HG02884 (cell line): ENCODE results near the gene GNB1.

Experiments
- ATAC-seq: cut with Tn5 transposase; IDR thresholded peaks from one replicate; pipeline ENCODE4 v1.9.1; 2021; ENCODE audit warnings: mild to moderate bottlenecking, moderate library complexity; ENCODE audit not compliant: unreplicated experiment

The GNB1 gene

DNA sequence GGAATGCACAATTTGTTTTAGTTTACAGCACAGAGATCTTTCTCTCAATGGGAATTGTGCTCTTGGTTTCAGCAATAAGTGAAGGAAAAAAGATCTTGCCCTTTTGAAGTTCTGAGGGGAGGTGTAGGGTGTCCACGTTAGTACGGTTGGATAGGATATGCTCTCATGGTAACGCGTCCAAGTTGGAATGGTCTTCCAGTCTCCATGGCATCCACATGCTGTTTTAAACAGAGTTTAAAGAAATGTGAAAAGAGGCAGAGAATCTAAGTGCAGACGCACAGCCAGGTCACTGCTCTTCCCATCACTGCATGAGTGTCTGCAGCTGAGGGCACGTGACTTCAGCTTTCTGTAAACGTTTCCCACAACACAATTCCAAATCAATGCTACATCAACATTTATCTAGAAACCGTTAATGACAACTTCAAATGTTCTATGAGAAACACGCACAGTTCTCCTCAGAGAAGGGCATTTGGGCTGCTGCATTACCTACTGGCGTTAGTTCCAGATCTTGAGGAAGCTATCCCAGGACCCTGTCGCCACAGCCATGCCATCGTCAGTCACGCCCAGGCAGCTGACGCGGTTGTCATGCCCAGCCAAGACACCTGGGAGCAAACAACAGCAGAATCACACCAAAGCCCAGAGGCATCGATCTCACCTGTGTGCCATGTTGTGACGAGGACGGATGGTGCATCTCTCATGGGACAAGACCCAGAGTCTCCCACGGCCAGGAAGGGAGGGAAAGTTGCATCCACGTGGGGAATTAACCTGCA lies 103.9 kb downstream of the GNB1 start:
- no peak for ATAC-seq

DNA sequence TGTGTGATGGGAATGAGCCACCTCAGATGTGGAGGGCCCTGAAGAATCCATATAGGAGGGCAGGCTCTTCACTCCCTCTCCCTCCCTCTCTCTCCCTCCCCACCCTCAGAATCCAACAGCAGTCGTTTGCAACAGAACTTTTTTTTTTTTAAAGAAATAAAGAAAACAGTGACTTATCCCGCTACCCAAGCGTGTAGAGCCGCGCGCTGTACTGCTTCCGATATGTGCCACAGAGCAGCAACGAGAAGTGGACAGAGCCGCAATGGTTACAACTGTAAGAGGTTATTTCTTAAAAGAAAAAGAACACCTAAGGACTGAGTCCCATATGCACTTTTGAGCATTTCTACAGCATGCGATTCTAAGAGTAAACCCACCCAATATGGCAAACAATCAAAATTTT lies 105.2 kb downstream of the GNB1 start:
- ATAC-seq: no peak

DNA sequence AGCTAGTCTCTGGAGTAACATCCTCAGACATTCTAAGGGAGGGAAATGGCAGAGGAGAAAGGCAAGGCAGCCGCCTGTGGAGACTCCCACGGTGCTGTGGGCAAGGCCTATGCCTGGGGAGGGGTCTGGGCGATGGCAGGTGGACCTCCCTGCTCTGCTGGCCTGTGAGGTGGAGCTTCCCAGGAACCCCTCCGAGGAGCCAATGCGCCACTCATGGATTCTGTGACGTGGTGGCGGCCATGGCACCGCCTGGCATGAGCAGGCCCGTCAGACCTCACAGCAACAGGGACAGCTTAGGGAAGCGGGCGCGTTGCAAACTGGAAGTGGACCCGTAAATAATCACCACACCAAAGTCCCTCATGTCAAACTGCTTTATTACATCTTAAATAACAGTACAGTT lies 106.0 kb downstream of the GNB1 start:
- no peak for ATAC-seq

DNA sequence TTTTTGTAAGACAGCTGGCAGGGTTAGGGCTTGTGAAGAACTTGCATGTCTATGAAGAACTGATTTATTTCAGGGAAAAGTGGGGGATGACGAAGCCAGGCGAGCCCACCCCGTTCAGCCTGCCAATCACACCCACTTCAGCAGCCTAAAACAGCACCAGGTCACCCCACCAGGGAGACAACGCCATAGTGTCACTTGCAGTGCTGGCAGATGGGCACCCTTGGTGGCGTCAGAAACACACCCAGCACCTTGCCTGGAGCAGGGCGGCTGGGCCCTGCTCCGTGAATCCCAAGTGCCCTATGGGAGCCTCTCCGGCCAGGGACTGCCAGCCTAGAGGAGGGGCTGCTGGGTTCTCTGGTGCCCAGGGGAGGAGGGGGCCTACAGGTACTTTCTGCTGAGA lies 107.6 kb downstream of the GNB1 start:
- no peak for ATAC-seq

DNA sequence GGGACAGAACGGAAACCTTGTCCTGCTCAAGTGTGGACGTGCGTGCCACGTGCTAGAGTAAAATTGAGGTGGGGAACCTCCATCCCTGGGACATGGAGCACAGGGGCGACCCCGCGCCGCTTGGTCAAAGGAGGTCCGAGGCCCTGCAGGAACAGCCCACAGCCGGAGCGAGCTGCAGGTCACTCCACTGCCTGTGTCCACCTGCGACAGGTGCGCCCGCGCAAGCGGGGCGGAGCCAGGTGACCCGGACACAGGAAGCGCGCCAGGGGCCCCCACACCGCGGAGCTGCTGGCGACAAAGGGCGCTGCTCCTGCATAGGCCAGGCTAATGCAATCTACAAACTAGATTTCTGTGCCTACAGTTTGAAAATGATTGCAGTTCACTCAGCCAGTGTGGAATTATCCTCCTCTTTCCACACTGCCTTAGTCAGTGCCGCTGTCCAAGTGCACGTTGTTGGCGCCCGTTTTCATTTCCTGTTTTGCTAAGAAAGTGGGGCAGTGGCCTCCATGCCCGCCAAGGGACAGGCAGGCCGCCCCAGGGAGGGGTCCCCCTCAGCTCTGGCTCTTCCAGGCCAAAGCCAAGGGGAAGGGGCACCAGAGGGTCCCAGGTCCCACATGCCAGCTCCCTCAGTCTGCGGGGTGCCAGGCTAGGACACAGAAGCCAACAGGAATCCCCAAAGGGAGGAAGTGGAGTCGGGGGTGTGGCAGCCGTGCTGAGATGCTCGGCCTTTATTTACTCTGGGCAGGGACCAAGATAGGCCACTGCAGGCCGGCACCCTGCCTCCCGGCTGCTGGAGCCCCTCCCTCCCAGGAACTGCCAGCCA lies 108.3 kb downstream of the GNB1 start:
- no peak for ATAC-seq

DNA sequence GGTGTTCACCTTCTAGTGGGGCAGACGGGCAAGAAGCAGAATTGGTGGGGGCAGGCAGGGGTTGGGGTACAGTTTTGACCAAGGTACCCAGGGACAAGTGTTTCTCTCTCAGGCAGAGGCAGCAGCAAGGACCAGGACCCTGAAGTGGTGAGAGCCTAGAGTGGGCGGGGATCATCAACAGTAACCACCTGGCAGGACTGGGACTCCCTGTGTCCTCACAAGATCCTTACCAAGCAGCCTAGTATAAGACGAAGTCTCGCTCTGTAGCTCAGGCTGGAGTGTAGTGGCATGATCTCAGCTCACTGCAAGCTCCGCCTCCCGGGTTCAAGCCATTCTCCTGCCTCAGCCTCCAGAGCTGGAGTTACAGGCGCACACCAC lies 109.4 kb downstream of the GNB1 start:
- ATAC-seq: no peak

DNA sequence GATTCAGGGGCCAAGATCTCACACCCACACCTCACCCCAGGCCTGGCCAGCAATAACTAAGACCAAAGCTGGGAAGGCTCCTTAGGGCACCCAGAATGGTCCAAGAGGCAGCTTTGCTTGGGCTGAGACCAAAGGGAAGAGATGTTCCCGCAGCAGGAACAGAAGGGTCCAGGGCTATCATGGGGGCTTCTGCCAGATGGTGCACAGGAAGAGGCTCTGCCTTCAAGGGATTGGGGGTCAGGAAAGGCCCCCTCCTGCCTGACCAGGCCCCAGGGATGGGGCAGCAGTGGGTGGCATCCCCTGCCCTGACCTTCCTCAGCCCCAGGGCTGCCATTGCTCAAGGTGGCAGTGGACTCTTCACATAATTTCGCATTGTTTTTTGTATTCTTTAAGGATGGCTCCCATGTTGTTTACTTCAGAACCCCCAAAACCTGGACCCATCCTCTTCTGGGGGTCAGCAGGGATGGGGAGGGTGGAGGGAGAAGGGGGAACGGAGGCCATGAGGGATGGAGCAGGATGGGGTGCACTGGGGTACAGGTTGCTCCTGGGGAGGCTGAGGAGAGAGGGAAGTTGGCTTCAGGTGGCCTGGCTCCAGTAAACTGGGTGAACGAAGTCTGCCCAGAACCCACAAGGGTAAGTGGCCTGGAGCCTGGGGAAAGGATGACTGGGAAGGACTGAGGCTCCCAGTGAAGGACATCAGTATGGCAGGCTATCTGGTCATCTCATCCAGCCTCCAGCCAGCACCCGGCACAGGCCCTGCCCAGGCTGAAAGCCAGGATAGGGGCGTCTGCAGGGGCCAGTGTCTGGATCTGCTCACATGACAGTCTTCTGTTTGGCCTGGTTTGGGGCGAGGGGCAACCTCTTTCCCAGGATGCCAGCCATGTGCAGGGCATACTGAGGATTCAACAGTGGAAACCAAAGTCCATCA lies 110.0 kb downstream of the GNB1 start:
- ATAC-seq: no peak

DNA sequence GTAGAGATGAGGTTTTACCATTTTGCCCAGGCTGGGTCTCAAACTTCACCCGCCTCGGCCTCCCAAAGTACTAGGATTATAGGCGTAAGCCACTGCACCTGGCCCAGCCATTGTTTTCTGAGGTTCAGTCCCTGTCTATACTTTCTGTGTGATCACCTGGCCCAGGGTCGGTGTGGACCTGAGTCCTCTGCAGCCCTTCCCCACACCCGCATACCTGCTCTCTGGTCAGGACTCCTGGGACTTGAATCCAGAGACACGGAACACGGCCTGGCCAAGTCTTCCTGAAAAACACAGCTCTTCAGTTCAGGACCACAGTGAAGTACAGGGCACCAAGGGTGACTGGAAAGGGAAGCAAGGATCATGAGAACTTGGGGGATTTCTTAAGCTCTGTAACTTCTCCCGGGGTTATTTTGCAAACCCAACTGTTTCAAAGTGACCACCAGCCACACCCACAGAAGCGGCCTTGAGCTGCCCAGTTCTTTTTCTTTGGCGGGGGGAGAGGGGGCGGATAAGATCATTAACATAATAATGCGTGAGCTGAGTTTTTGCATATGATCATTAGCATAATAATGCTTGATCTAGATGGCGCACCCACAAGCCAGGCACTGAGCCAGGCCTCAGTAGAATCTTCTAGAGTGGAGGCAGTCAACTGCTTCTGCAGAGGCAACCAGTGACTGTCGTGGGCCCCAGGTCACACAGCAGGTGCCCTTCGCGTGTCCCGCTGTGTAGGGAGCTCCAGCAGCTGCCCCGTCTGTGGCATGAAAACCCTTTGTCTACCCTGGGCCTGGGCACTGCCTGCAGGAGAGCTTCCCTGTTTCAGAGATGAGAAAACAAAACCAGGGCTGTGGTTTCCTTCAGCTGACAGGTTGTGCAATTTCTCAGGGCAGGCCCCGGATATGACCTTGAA lies 110.9 kb downstream of the GNB1 start:
- peak; percentile 34 for ATAC-seq

DNA sequence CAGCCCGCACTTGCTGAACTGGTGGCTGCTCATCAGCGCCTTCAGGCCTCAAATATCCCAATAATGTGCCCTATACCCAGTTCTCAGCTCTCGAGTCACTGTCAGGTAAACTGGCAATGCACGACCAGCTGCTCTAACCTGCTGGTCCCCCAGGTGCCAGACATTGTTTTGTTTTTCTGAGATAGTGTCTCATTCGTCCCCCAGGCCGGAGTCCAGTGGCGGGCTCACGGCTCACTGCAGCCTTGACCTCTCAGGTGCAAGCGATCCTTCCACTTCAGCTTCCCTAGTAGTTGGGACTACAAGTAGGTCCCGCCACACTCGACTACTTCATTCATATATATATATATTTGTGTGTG lies 111.6 kb downstream of the GNB1 start:
- ATAC-seq: no peak

DNA sequence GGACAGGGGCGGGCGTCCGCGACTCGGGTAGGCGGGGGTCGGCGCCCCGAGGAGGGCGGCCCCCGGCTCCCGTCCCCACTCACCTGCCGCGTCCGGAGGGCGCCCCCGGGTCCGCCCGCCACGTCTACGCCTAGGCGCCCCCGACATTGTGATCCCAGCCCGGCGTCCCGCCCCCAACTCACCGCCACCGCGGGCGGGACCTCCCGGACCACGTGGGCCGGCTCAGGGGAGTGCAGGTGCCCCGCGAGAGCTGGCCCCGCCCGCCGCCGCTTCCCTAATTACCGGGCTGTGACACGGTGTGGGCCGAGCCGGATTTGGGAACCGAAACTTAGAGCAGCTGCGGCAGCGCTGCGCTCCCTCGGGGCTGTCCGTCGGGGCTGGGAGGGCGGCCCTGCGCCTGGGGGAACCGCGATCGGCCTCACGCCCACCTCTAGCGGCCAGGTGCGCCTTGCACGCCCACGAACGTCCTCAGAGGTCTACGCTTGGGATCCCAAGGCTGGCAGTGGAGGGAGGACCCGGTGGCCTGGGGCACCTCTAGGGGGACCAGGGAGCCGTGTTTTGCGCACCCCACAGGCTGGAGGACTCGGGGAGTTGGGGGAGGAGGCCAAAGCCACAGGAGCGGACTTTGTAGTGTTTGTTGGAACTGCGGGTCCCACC lies 112.1 kb downstream of the GNB1 start:
- ATAC-seq: peak; percentile 61

DNA sequence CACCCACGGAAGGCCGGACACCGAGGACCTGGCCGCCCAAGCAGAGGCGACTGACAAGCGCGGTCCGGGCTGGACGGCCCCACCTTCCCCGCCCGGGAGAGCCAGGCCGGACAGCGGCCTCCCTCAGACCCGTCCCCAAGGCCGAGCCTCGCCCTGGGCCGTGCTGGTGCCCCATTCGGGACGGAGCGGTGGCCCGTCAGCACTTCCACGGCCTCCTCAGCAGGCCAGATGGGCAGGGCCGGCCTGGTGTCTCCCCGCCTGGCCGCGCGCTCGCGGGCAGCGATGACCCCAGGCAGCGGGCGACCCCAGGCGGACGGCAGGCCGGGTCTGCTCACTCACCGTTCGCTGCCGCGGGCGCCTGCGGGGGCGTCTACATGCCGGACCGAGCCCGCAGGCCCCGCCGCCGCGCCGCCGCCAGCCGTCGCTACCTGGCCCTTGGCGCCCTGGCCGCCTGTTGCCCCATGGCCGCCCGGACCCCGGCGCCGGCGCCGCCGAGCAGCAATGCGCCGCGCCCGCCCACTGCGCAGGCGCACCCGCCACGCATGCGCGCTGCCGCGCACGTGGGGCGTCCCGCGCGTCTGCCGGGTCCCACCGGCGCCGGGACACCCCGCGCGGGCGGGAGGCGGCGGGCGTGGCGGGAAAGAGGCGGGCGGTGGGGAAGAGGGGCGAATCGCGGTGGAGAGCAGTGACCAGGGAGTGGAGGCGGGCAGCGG lies 112.8 kb downstream of the GNB1 start, which contains the start of gene NADK:
Gene NADK, minus strand, starts transcription at position 521 of the 713 bp plus-strand sequence. CDS start 13,064 bp downstream, outside the sequence.
- peak; percentile 16 for ATAC-seq

DNA sequence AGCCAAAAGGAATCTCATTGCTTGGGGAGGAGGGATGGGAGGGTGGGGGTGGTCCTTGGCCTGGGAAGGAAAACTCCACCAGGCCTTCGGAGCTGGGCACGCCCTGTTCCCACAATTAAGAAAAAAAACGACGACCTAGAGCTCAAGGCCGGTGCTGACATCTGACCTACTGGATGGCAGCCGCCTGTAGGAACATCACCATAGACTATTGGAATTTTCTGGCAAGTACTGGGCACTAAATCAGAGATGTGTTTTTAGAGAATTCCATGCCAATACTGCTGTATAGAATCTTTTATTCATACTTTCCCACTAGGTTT lies 113.3 kb downstream of the GNB1 start:
- ATAC-seq: no peak

DNA sequence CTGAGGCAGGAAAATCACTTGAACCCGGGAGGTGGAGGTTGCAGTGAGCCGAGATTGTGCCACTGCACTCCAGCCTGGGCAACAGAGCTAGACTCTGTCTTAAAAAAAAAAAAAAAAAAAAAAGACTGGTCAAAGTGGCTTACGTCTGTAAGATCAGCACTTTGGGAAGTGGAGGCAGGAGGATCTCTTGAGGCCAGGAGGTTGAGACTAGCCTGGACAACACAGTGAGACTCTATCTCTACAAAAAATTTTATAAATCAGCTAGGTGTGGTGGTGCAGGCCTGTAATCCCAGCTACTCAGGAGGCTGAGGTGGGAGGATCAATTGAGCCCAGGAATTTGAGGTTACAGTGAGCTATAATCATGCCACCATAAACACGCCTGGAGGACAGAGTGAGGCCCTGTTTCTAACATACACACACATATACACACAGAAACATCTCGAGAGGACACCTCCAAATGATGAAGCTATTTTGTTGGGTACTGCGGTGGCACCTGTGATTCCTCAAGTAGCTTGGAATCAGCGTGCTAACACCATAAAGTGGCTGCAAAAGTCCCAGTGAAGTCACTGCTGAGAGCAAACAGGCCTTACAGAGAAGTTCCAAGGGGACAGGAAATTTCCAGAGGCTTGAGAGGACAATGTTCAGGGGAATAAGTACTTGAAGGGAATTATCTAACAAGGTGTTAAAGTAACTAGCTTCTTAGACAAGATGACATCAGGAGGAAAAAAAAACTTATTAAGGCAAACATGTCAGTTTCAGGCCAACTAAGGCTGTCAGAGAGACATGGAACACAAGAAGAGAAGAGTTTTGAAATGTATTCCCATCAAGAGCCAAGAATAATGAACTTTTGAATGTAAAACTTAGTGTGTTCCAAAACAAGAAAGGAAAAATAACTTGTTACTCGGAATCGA lies 114.0 kb downstream of the GNB1 start:
- ATAC-seq: no peak

DNA sequence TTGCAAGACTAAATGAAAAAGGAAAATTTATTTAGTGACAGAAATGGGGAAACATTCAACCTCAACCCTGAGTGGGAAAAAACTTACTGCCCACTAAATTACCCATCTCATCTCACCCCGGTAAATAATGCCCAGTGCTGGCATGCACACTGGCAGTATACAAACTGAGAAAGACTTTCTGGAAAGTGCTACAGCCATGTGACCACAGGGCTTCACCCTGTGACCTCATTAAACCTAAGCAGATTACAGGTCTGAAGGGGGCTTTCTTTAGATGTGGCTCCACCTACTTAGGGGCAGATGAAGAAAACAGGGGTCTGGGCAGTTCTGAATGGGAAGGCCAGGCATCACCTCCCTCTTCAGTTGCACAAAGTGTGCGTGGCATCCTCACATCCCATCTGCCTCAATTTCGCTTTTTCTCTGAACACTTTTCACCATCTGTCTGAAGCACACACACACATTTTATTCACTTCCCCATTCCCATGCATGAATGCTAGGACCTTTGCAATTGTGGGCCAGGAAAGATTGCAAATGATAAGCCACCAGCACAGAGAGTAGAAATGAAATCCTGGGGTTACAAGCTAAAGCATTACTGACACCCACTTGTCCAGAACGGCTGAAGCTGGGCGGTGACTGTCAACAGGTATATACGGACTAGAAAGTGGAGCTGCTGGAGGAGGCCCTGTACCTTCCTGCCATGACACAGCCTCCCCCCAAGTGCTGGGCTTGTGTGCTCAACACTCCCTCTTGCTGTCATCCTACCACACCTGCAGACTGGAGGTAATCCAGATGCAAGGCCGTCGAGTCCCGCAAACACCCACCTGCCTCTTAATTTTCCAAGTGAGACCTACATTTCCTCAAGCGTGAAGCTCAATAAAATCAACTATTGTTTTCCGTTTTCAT lies 115.3 kb downstream of the GNB1 start:
- ATAC-seq: no peak

DNA sequence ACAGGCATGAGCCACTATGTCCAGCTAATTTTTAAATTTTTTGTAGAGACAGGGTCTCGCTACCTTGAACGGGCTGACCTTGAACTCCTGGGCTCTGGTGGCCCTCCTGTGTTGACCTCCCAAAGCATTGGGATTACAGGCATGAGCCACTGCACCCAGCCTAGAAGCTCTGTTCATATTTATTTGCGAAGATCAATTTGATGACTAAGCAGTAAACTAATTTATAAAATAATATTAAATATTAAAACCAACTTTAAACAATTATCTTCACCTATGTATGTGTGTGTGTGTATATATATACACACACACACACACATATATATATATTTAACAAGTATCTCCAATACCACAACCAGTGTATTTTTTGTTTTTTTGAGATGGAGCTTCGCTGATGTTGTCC lies 117.0 kb downstream of the GNB1 start:
- ATAC-seq: no peak

DNA sequence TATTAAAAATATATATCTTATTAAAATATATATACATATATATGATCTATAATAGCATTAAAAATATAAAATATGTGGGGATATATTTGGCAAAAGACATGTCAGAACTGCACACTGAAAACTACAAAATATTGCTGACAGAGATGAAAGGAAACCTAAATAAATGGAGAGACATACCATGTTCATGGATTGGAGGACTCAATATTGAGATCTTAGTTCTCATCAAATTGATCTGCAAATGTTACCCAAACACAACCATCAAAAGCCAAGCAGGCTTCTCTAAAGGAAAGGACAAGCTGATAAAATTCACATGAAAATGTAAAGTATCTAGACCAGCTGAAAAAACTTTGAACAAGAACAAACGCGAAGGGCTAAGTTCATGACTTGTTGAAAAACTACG lies 119.8 kb downstream of the GNB1 start:
- no peak for ATAC-seq

DNA sequence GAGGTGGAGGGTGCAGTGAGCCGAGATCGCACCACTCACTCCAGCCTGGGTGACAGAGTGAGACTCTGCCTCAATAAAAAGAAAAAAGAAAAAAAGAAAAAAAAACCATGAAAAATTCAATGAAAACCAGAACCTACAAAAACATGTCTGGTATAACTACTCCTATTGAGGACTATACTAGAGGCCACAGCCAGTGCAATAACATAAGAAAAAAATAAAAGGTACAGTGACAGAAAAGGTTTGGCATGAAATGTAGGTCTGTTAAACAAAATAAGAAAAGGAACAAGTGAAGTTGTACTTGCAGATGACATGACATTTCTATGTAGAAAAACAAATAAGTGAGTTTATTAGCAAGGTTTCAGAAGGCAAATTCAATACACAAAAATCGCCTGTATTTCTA lies 120.8 kb downstream of the GNB1 start:
- no peak for ATAC-seq
